ENCODE results near the gene CIDEB.

CIDEB gene

DNA sequence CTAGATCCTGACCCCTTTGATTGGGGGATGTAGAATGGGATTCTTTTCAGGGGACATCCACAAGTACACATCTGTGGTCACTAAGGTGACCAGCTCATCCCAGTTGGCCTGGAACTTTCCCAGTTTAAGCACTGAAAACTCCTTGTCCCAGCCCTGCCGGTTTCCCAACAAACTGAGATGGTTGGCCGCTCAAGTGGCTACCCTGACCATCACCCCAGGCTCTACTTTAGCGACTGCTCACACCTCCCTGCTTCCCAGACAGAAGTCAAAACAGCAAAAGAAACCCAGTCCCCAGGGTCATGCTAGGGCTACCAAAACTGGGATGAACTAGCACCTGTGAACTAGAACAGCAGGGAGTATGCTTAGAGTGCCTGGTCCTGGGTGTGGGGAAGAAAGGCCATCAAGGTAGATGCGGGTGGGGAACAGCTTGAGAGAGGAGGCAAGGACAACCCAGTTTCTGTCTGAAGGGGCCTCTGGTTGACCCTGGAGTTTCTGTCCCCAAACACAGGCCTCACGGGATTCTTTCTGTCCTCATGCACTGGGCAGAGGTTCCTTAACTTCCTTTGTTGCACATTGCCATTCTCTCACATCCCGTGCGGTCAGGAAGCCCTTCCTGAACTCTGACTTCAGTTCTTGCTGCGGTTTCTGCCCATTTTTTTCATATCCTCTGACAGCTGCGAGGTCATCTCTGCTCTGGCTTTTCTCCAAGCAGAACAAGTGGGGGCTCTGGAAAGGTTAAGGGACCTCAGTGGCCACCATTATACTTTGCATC, 5.1 kb upstream of the CIDEB start:
- DNase-seq (ENCODE audit: low read depth): no peak

GRCh38 chr14:24311837-24312615, 4.2 kb upstream of the CIDEB start:
- DNase-seq (ENCODE audit: low read depth): no peak

- DNase-seq (ENCODE audit: low read depth): peak; percentile 48
Observed at GRCh38 chr14:24310646-24311604, 3.1 kb upstream of the CIDEB start, which contains the start of gene LTB4R. Gene LTB4R, plus strand, starts transcription at chr14:24311502. Its CDS starts 4,150 bp downstream, at chr14:24315652.

- no peak for DNase-seq (ENCODE audit: low read depth)
Observed at GRCh38 chr14:24310265-24310645, 2.5 kb upstream of the CIDEB start.

GRCh38 chr14:24309538-24310264, 1.9 kb upstream of the CIDEB start, which contains the start of gene LTB4R2:
Gene LTB4R2, plus strand, starts transcription at chr14:24310140. Its CDS starts 525 bp downstream, at chr14:24310665.
- no peak for DNase-seq (ENCODE audit: low read depth)

GRCh38 chr14:24308342-24309124, 756 bp upstream of the CIDEB start:
- no peak for DNase-seq (ENCODE audit: low read depth)

GRCh38 chr14:24307156-24307574, 612 bp downstream of the CIDEB start:
- DNase-seq (ENCODE audit: low read depth): no peak

- DNase-seq (ENCODE audit: low read depth): no peak
Observed at GRCh38 chr14:24304019-24304387, 3.8 kb downstream of the CIDEB start.

GRCh38 chr14:24300326-24300980, 7.3 kb downstream of the CIDEB start:
- DNase-seq (ENCODE audit: low read depth): no peak

- DNase-seq (ENCODE audit: low read depth): peak; percentile 88
Observed at GRCh38 chr14:24299255-24300191, 8.3 kb downstream of the CIDEB start, which contains the start of the genes DHRS1 and NOP9. Gene DHRS1, minus strand, starts transcription at chr14:24299780. Its CDS starts 674 bp downstream, at chr14:24299106. Gene NOP9, plus strand, starts transcription at chr14:24299850. Its CDS starts 105 bp downstream, at chr14:24299955.

- DNase-seq (ENCODE audit: low read depth): no peak
Observed at GRCh38 chr14:24298892-24299254, 8.9 kb downstream of the CIDEB start.

DNA sequence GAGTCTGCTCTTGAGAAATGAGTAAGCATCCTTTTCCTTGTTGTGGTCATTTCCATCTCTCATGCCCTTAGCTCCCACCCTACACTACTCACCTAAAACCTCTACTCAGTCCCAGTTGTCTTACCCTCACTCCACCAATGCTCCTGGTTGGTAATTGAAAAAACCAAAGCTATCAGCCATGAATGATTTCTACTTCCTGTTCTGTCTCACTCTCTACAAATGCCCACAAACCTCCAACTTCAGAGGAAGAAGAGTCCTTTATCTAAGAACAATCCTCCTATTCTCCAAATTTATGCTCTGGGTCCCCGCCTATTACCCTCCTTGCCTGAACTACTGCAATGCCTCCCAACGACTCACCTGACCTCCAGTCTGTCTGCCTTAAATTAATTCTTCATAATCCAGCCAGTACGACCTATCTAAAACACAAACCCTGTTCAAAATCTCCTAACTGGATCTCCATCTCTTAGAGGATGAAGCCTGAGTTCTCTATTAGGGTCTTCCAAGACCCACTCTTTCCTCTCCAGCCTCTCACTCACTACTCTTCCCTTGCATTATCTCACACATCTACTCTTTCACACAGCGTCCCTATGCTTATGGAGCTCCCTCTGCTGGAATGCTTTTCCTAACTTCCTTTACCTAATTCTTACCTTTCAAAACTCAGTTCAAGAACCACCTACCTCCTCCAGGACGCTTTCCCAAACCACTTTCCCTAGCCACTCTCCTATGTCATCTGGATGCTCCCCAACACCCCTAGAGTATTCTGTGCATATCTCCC, 10.4 kb downstream of the CIDEB start:
- no peak for DNase-seq (ENCODE audit: low read depth)

DNA sequence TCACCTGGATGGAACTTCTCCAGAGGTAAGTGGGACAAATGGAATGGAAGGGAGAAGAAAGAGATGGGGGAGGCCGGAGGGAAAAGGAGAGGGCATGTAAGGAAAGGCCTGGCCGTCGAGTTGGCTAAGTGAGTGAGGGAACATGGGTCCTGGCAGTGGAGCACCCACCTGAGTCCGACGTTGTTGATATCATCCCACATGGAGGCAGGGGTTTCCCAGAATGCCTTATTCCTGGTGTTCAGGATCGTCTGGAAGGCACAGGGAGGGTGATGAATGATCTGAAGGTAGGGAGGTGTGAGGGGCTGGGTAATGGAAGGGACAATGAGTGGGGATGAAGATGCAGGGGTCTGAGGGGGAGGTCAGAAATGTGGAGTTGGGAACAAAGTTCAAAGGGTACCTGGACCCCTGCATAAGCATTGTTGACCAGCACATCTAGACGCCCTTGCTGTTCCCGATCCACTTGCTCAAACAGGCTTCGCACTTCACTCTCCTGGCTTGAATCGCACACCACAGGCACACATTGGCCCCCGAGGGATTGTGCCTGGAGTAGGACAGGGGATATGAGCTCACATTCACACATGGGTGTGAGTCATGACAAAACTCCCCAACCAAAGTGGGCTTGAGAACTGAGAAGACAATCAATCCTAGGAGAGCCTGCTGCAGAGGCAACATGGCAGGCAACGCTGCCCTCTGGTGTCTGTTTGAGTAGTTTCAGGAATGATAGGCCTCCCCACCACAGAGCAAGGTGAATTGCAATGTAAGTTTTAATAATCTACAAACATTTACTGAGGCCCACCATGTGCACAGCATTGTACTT, 11.2 kb downstream of the CIDEB start:
- peak; percentile 42 for DNase-seq (ENCODE audit: low read depth)

GRCh38 chr14:24293525-24293924, 14.3 kb downstream of the CIDEB start:
- no peak for DNase-seq (ENCODE audit: low read depth)

- no peak for DNase-seq (ENCODE audit: low read depth)
Observed at GRCh38 chr14:24292118-24292807, 15.5 kb downstream of the CIDEB start.

DNA sequence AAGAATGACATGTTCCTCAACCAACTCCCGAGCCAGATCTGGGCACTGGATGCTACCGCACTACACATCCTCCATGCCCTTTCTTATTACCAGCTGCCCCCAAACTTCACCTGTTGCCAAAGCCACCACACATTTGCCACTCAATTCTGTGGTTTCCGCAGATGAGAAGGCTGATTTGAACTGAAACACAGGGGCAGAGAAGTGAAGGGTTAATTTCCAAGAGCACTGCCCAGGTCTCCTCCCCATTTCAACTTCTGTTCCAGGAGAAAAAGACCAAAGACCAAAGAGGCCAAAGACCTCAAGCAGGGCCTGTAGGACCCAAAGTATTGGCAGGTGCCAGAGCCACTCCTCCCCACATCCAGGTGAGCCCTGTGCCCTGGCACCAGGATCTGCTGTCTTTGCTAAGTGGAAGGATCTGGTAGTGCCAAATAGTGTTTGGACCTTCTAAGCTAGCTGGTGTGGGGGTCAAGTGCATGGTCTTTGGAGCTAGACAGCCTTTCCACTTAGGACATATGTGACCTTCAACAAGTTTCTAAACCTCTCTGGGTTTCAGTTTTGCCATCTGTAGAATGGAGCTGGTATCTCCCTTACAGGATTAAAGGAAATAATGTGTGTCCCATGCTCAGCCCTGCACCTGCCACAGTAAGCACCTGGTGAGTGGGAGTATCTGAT, 16.2 kb downstream of the CIDEB start:
- no peak for DNase-seq (ENCODE audit: low read depth)
